Ovary (tissue), 3 donors: ENCODE data around the gene NRIP1.

Experiments
- POLR2A ChIP-seq: fragments of 450-650 bp; IDR thresholded peaks from one replicate; pipeline ENCODE4 v1.6.1; 2017; ENCODE audit warnings: antibody characterized with exemption, mild to moderate bottlenecking, moderate library complexity
- TF ChIP-seq, protein P1 (sequence below), 3 donors: fragments of 450-650 bp in 2 of 3; fragments of 200-600 bp in 1 of 3; IDR thresholded peaks; one replicate each; pipeline versions ENCODE4 v1.5.1 to v1.8.0; 2016 to 2022; ENCODE audit warnings: antibody characterized with exemption in 3 of 3, mild to moderate bottlenecking in 1 of 3
- donor health status: DM: no; HTN: no; CAD: no.

DNA sequence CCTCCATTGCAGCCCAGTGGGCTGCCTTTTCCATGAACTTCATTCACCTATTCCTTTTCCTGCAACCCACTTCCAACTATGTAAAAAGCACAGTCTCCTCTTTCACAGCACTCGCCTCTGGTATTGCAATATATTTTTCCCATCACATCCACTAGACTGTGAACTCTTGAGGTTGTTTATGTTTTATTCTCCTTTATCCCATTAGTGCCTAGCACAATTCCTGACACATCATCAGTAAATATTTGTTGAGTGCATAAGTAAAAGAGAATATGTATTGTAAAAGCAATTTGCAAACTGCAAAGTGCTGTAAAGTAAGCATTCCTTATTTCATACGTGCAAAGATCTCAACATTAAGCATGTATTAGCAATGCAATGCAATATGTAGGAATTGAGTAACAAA lies 27.9 kb upstream of the NRIP1 start:
- TF ChIP-seq, protein P1, sequence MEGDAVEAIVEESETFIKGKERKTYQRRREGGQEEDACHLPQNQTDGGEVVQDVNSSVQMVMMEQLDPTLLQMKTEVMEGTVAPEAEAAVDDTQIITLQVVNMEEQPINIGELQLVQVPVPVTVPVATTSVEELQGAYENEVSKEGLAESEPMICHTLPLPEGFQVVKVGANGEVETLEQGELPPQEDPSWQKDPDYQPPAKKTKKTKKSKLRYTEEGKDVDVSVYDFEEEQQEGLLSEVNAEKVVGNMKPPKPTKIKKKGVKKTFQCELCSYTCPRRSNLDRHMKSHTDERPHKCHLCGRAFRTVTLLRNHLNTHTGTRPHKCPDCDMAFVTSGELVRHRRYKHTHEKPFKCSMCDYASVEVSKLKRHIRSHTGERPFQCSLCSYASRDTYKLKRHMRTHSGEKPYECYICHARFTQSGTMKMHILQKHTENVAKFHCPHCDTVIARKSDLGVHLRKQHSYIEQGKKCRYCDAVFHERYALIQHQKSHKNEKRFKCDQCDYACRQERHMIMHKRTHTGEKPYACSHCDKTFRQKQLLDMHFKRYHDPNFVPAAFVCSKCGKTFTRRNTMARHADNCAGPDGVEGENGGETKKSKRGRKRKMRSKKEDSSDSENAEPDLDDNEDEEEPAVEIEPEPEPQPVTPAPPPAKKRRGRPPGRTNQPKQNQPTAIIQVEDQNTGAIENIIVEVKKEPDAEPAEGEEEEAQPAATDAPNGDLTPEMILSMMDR (IDR thresholded peaks at IDR 0.05), result no peak
- no peak for TF ChIP-seq POLR2A
